A549 (cell line): Measurements from ENCODE around the gene DUS2.

Experiments
- POLR2A ChIP-seq: IDR thresholded peaks from 2 replicates; pipeline ENCODE4 v1.6.1; 2012; ENCODE audit warnings: mild to moderate bottlenecking, low read length
- TF ChIP-seq, protein P1 (sequence below): fragments of 450-650 bp; IDR thresholded peaks from 2 replicates; pipeline ENCODE4 v1.6.1; 2014; ENCODE audit warnings: antibody characterized with exemption
- TF ChIP-seq, protein P2 (sequence below): IDR thresholded peaks from 2 replicates; pipeline ENCODE4 v1.6.1; 2012
- TF ChIP-seq, protein P3 (sequence below): fragments of >200 bp; sonication (Bioruptor Twin); formaldehyde crosslinking; IDR thresholded peaks from 3 replicates; pipeline ENCODE4 v1.5.1; 2016

DNA sequence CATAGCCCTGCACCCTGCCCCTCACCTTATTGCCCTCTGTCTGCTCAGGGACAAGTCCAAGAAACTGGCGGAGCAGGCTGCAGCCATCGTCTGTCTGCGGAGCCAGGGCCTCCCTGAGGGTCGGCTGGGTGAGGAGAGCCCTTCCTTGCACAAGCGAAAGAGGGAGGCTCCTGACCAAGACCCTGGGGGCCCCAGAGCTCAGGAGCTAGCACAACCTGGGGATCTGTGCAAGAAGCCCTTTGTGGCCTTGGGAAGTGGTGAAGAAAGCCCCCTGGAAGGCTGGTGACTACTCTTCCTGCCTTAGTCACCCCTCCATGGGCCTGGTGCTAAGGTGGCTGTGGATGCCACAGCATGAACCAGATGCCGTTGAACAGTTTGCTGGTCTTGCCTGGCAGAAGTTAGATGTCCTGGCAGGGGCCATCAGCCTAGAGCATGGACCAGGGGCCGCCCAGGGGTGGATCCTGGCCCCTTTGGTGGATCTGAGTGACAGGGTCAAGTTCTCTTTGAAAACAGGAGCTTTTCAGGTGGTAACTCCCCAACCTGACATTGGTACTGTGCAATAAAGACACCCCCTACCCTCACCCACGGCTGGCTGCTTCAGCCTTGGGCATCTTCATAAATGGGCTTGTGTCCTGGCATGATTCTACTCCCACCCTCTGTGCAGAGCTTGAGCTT is 55.8 kb downstream of the DUS2 start:
- TF ChIP-seq, protein P1, sequence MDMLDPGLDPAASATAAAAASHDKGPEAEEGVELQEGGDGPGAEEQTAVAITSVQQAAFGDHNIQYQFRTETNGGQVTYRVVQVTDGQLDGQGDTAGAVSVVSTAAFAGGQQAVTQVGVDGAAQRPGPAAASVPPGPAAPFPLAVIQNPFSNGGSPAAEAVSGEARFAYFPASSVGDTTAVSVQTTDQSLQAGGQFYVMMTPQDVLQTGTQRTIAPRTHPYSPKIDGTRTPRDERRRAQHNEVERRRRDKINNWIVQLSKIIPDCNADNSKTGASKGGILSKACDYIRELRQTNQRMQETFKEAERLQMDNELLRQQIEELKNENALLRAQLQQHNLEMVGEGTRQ: no peak
- TF ChIP-seq, protein P2, sequence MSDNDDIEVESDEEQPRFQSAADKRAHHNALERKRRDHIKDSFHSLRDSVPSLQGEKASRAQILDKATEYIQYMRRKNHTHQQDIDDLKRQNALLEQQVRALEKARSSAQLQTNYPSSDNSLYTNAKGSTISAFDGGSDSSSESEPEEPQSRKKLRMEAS: no peak
- no peak for TF ChIP-seq POLR2A
- TF ChIP-seq, protein P3, sequence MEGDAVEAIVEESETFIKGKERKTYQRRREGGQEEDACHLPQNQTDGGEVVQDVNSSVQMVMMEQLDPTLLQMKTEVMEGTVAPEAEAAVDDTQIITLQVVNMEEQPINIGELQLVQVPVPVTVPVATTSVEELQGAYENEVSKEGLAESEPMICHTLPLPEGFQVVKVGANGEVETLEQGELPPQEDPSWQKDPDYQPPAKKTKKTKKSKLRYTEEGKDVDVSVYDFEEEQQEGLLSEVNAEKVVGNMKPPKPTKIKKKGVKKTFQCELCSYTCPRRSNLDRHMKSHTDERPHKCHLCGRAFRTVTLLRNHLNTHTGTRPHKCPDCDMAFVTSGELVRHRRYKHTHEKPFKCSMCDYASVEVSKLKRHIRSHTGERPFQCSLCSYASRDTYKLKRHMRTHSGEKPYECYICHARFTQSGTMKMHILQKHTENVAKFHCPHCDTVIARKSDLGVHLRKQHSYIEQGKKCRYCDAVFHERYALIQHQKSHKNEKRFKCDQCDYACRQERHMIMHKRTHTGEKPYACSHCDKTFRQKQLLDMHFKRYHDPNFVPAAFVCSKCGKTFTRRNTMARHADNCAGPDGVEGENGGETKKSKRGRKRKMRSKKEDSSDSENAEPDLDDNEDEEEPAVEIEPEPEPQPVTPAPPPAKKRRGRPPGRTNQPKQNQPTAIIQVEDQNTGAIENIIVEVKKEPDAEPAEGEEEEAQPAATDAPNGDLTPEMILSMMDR: no peak
